ENCODE measurements around the gene SLC40A1.

Gene SLC40A1

GRCh38 chr2:189569295-189569910 is 11.2 kb downstream of the SLC40A1 start:
- no peak for DNase-seq (ENCODE audit: low spot score)

GRCh38 chr2:189566046-189566445 is 14.5 kb downstream of the SLC40A1 start:
- DNase-seq (ENCODE audit: low spot score): no peak

- no peak for DNase-seq (ENCODE audit: low spot score)
These were observed 19.1 kb downstream of the SLC40A1 start for GRCh38 chr2:189561371-189562038.

- DNase-seq (ENCODE audit: low spot score): no peak
These were observed 20.4 kb downstream of the SLC40A1 start for GRCh38 chr2:189560273-189560586.

GRCh38 chr2:189559579-189560272 is 20.9 kb downstream of the SLC40A1 start:
- DNase-seq (ENCODE audit: low spot score): no peak

GRCh38 chr2:189558516-189559272 is 21.9 kb downstream of the SLC40A1 start:
- DNase-seq (ENCODE audit: low spot score): no peak

GRCh38 chr2:189557373-189557772 is 23.2 kb downstream of the SLC40A1 start:
- no peak for DNase-seq (ENCODE audit: low spot score)

GRCh38 chr2:189556526-189556925 is 24.1 kb downstream of the SLC40A1 start:
- DNase-seq (ENCODE audit: low spot score): no peak

- DNase-seq (ENCODE audit: low spot score): no peak
These were observed 25.4 kb downstream of the SLC40A1 start for GRCh38 chr2:189555232-189555631.

GRCh38 chr2:189553504-189554088 is 27.0 kb downstream of the SLC40A1 start:
- no peak for DNase-seq (ENCODE audit: low spot score)

GRCh38 chr2:189552991-189553404 is 27.6 kb downstream of the SLC40A1 start:
- no peak for DNase-seq (ENCODE audit: low spot score)

GRCh38 chr2:189552334-189552990 is 28.1 kb downstream of the SLC40A1 start:
- no peak for DNase-seq (ENCODE audit: low spot score)

GRCh38 chr2:189551808-189552207 is 28.8 kb downstream of the SLC40A1 start:
- DNase-seq (ENCODE audit: low spot score): no peak

- no peak for DNase-seq (ENCODE audit: low spot score)
These were observed 31.1 kb downstream of the SLC40A1 start for GRCh38 chr2:189549449-189549832.

GRCh38 chr2:189548666-189549448 is 31.7 kb downstream of the SLC40A1 start:
- peak; percentile 85 for DNase-seq (ENCODE audit: low spot score)

- no peak for DNase-seq (ENCODE audit: low spot score)
These were observed 35.2 kb downstream of the SLC40A1 start for GRCh38 chr2:189545418-189545817.

GRCh38 chr2:189544318-189545042 is 36.1 kb downstream of the SLC40A1 start:
- no peak for DNase-seq (ENCODE audit: low spot score)

- DNase-seq (ENCODE audit: low spot score): no peak
These were observed 37.2 kb downstream of the SLC40A1 start for GRCh38 chr2:189543367-189543766.

GRCh38 chr2:189542145-189542882 is 38.3 kb downstream of the SLC40A1 start:
- DNase-seq (ENCODE audit: low spot score): no peak

GRCh38 chr2:189541591-189541990 is 39.0 kb downstream of the SLC40A1 start:
- DNase-seq (ENCODE audit: low spot score): no peak
